HFF-Myc (cell line): ENCODE data around the gene SYT7.

Experiments used
- DNase-seq: peaks from one replicate; pipeline ENCODE4 v3.0.0-alpha.2; 2011; ENCODE audit warnings: low read depth; ENCODE audit errors: extremely low read depth
- H3K4me3 ChIP-seq: replicated peaks from 2 replicates; pipeline ENCODE4 v1.5.1; 2011; ENCODE audit warnings: low read depth, mild to moderate bottlenecking, control low read depth, low read length
- CTCF ChIP-seq: IDR thresholded peaks from 2 replicates; pipeline ENCODE4 v1.5.1; 2012; ENCODE audit warnings: mild to moderate bottlenecking, low read depth, low read length, control low read depth; ENCODE audit errors: missing control alignments

SYT7 gene

GRCh38 chr11:61555978-61556377 lies 24.9 kb downstream of the SYT7 start:
- no peak for DNase-seq
- TF ChIP-seq CTCF: no peak
- no peak overlapping the region for H3K4me3 ChIP-seq

GRCh38 chr11:61555051-61555969 lies 25.6 kb downstream of the SYT7 start:
- DNase-seq: no peak
- TF ChIP-seq CTCF: peak; percentile 34
- no peak overlapping the region for H3K4me3 ChIP-seq

- H3K4me3 ChIP-seq: no peak overlapping the region
- TF ChIP-seq CTCF: no peak
- no peak for DNase-seq
Observed at GRCh38 chr11:61554172-61554988, 26.5 kb downstream of the SYT7 start.

GRCh38 chr11:61553373-61554171 lies 27.3 kb downstream of the SYT7 start:
- H3K4me3 ChIP-seq: no peak overlapping the region
- DNase-seq: no peak
- TF ChIP-seq CTCF: no peak

GRCh38 chr11:61552108-61552635 lies 28.7 kb downstream of the SYT7 start:
- no peak overlapping the region for H3K4me3 ChIP-seq
- no peak for DNase-seq
- TF ChIP-seq CTCF: no peak

GRCh38 chr11:61551634-61552033 lies 29.2 kb downstream of the SYT7 start:
- no peak for TF ChIP-seq CTCF
- DNase-seq: no peak
- no peak overlapping the region for H3K4me3 ChIP-seq
